GM20000 (cell line): Measurements from ENCODE around the gene HORMAD1.

Experiments
- DNase-seq: peaks from one replicate; pipeline ENCODE4 v3.0.0; 2012; ENCODE audit warnings: low spot score
- CTCF ChIP-seq: IDR thresholded peaks from 2 replicates; pipeline ENCODE4 v1.5.1; 2012; ENCODE audit warnings: mild to moderate bottlenecking, control low read depth; ENCODE audit errors: extremely low read depth, missing control alignments

Gene HORMAD1

GRCh38 chr1:150649441-150650075 is 71.1 kb downstream of the HORMAD1 start:
- no peak for TF ChIP-seq CTCF

More at GRCh38 chr1:150649441-150650075, 71.1 kb downstream of the HORMAD1 start:
- DNase-seq = no peak
